Testis (tissue), 3 donors: Measurements from ENCODE around the gene ENTPD5. TPM values are rescaled to one million over a fixed set of nuclear protein-coding genes. Genes with fewer than 3 reads are reported as not detected.

ENCODE experiments used
- DNase-seq: peaks from one replicate; pipeline ENCODE4 v3.0.0-alpha.2; 2019
- H3K27ac ChIP-seq, 2 donors: fragments of 200-600 bp; sonication (generic); one replicate each; pipeline ENCODE4 v1.5.1; 2019
- H3K27me3 ChIP-seq: fragments of 200-600 bp; sonication (generic); one replicate; pipeline ENCODE4 v1.5.1; 2019
- H3K36me3 ChIP-seq: fragments of 200-600 bp; sonication (generic); one replicate; pipeline ENCODE4 v1.5.1; 2017; ENCODE audit warnings: low read depth; ENCODE audit errors: missing control alignments
- H3K4me1 ChIP-seq: fragments of 200-600 bp; sonication (generic); one replicate; pipeline ENCODE4 v1.5.1; 2019
- H3K4me3 ChIP-seq, 2 donors: fragments of 200-600 bp; sonication (generic); one replicate each; pipeline ENCODE4 v1.5.1; 2017 to 2019
- H3K9me3 ChIP-seq: fragments of 200-600 bp; sonication (generic); one replicate; pipeline ENCODE4 v1.5.1; 2017
- POLR2A ChIP-seq: fragments of 450-650 bp; IDR thresholded peaks from one replicate; pipeline ENCODE4 v1.6.1; 2017; ENCODE audit warnings: antibody characterized with exemption, mild to moderate bottlenecking, moderate library complexity
- WGBS, 2 donors: methylation state at CpG; one replicate each; pipeline ENCODE4 v1.1.5; 2018; 5-methylcytosine and 5-hydroxymethylcytosine counted together
- intact Hi-C: fragments of 100-400 bp; cut with DNase I; formaldehyde crosslinking; loops from one replicate; pipeline ENCODE4 v1.15.1; 2023; ENCODE audit warnings: low total_unique reads
- polyA plus RNA-seq: library from polyadenylated mRNA; stranded (reverse); fragments of 350-450 nt; fragmentation: Illumina TruSeq; extraction: RNeasy Lipid Tissue Mini Kit (QIAGEN cat#74804); gene quantifications from one replicate; pipeline ENCODE4 v1.2.3, GENCODE V29; 2014; ENCODE audit warnings: low read depth, low replicate concordance; ENCODE audit not compliant: insufficient read depth
- total RNA-seq, 2 donors: library from RNA; depleted of rRNA; stranded (reverse); fragments of >200 nt; gene quantifications; one replicate each; pipeline ENCODE4 v1.2.3, GENCODE V29; 2016
- TF ChIP-seq, protein P1 (sequence below), 3 experiments: fragments of 450-650 bp in 2 of 3; fragments of 200-600 bp in 1 of 3; sonication (generic) in 1 of 3; IDR thresholded peaks; one replicate each; pipeline ENCODE4 v1.5.1; 2016 to 2019; ENCODE audit warnings: antibody characterized with exemption in 3 of 3, mild to moderate bottlenecking in 2 of 3, moderate library complexity in 1 of 3

The ENTPD5 gene
- total and polyA plus RNA-seq, 3 donors from 2014 or later, result 12.9 to 39.5 (median 20.3) TPM

DNA sequence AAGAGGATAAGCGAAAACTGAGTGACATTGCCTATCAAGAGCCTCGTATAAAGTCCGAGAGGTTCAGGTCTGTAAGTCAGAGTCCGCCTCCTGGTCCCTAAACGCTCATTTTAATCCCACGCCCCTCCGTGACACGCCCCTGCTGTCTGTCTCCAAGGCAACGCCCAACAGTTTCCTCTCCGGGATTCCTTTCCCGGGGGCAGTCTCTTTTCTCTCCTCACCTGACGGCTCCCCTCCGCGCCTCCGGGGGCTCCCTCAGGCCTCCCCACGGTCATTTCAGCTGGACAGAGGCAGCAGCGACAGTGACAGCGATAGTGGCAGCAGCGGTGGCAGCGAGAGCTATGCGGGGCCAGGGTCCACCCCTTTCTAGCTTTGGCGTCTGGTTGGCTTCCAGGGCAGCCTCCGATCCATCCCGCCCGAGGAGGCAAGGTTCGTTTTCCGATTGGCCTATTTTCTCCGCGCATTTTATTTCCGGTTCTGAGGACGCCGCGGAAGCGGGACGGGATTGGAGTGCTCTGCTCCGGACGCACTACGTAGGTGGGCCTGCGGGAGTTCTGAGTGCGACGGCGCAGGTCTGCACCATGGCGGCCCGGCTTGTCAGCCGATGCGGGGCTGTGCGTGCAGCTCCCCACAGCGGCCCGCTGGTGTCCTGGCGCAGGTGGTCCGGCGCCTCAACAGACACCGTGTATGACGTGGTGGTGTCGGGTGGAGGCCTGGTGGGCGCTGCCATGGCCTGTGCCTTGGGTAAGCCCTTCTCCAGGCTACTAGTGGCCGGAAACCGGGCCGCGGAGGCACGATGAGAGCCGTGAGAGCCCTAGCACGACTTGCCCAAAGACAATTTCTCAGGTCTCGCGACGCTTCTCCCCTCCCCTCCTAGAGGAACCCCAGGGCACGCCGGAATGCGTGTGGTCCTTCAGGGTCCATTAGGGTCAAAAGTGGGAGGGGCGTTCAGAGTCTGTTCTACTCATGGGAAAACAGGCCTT is 69.0 kb downstream of the ENTPD5 start, which contains the start of the genes COQ6 and FAM161B:
Gene COQ6, plus strand, starts transcription at position 551 of the 983 bp plus-strand sequence. Its CDS starts 31 bp downstream, at position 582.
Gene FAM161B, minus strand, starts transcription at position 343 of the 983 bp plus-strand sequence. Its CDS starts 68 bp downstream, at position 275.
- peak; percentile 97 for DNase-seq
- Histone ChIP-seq H3K4me1 (no peaks in the 10 kb centered on the region), H3K9me3 (no peaks in the 10 kb centered on the region), H3K36me3 (no peaks in the 10 kb centered on the region), H3K4me3 (peak within 1 kb of the TSS; percentile 72 to 92), H3K27ac (peak within 1 kb of the TSS; percentile 83 to 87), H3K27me3 (no peaks in the 10 kb centered on the region)
- TF ChIP-seq, protein P1, sequence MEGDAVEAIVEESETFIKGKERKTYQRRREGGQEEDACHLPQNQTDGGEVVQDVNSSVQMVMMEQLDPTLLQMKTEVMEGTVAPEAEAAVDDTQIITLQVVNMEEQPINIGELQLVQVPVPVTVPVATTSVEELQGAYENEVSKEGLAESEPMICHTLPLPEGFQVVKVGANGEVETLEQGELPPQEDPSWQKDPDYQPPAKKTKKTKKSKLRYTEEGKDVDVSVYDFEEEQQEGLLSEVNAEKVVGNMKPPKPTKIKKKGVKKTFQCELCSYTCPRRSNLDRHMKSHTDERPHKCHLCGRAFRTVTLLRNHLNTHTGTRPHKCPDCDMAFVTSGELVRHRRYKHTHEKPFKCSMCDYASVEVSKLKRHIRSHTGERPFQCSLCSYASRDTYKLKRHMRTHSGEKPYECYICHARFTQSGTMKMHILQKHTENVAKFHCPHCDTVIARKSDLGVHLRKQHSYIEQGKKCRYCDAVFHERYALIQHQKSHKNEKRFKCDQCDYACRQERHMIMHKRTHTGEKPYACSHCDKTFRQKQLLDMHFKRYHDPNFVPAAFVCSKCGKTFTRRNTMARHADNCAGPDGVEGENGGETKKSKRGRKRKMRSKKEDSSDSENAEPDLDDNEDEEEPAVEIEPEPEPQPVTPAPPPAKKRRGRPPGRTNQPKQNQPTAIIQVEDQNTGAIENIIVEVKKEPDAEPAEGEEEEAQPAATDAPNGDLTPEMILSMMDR (IDR thresholded peaks at IDR 0.05), result peak in 2 of 3 experiments; percentile 29 to 58
- no peak for TF ChIP-seq POLR2A
- WGBS, 2 donors, result 0 to 2% methylated on average over 20 to 69 of the region's 70 CpGs
- intact Hi-C loops, result no loop called here

DNA sequence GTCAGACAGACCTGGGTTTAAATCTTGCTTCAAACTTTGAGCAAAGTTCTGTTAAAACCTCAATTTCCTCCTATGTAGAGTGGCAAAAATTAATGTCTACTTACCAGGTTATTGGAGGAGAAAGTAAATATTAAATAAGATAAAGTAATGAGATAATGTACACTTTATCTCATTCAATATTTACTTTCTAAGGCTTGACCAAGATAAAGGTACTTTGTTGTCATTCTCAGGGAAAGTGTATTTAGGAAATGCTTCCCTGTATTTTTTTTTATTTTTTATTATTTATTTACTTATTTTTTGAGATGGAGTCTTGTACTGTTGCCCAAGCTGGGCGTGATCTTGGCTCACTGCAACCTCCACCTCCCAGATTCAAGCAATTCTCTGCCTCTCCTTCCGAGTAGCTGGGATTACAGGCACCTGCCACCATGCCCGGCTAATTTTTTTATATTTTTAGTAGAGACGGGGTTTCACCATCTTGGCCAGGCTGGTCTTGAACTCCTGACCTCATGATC is 73.9 kb downstream of the ENTPD5 start:
- Histone ChIP-seq H3K4me1 (no peaks in the 10 kb centered on the region), H3K9me3 (no peaks in the 10 kb centered on the region), H3K27me3 (no peaks in the 10 kb centered on the region), H3K36me3 (no peaks in the 10 kb centered on the region), H3K27ac (no peak overlapping the region), H3K4me3 (no peak overlapping the region)
- no peak for TF ChIP-seq POLR2A
- TF ChIP-seq, protein P1 (IDR thresholded peaks at IDR 0.05), result no peak
- no peak for DNase-seq
- 72 to 75% methylated on average over 4 of the region's 4 CpGs for WGBS, 2 donors
- intact Hi-C loops, result no loop called here

DNA sequence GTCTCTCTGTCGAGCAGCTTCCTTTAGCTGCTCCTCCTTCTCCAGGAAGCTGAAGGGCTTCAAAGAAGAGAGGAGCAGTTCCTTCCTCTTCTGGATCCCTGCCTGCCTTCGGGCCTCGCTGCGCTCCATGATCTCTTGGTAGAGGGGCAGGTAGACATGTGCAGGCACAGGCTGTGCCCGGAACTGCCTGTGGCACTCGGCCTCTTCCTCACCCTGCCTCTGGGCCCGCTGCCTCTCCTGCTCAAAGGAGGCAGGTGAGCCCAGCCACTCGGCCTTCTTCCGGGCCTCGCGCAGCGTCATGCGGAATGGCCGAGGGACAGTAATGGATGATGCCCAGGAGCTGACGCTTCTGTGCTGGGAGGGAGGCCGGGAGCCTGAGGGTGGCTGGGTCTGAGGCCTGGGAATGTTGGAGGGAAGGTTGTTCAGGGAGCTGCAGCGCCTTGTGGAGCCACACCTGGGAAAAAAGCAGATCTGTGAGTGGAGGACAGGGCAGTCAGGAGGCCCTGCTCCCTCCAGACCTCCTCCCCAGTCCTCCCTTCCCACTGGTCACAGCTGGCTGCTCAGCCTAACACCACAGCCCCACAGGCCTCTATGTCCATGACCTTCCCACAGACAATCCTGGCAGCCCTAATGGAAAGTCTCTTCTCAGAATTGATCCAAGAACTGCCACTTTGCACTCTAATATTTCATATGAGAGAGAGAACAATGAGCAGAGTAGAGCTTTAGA is 74.5 kb downstream of the ENTPD5 start:
- Histone ChIP-seq H3K36me3 (no peaks in the 10 kb centered on the region), H3K27me3 (no peaks in the 10 kb centered on the region), H3K4me1 (no peaks in the 10 kb centered on the region), H3K4me3 (no peak overlapping the region), H3K9me3 (no peaks in the 10 kb centered on the region), H3K27ac (peak overlapping the region in 1 of 2 donors; percentile 45)
- TF ChIP-seq POLR2A, result no peak
- TF ChIP-seq, protein P1 (IDR thresholded peaks at IDR 0.05), result no peak
- no peak for DNase-seq
- intact Hi-C loops, result no loop called here
- 78% methylated on average over 17 of the region's 17 CpGs; no CpG with 5 or more reads in 1 of the 2 donors for WGBS, 2 donors

DNA sequence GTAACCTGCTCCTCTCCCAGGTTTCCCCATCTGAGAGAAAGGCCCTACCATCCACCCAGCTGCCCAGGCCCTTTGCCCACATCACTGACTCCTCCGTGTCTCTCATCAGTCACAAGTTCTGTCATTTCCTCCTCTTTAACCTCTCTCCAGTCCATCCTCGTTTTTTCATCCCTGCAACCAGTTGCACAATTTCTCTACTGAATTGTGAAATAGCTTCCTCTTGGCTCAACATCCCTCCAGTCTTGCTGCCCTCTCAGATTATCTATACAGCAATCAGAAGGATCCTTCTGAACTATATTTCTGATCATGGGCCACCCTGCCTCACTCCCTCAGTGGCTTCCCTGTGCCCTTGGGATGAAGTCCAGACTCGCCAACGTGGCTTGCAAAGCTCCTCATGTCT is 76.0 kb downstream of the ENTPD5 start:
- Histone ChIP-seq H3K36me3 (no peaks in the 10 kb centered on the region), H3K9me3 (no peaks in the 10 kb centered on the region)

More for the DNA sequence above, 76.0 kb downstream of the ENTPD5 start:
- Histone ChIP-seq H3K27ac (no peak overlapping the region), H3K27me3 (no peaks in the 10 kb centered on the region), H3K4me1 (no peaks in the 10 kb centered on the region), H3K4me3 (no peak overlapping the region)
- no peak for DNase-seq
- intact Hi-C loops, result no loop called here
- TF ChIP-seq POLR2A, result no peak
- TF ChIP-seq, protein P1 (IDR thresholded peaks at IDR 0.05), result no peak
- 58 to 63% methylated on average over 4 of the region's 4 CpGs for WGBS, 2 donors
